Measurements from ENCODE around the gene ISG20. TPM values are rescaled to one million over a fixed set of nuclear protein-coding genes. Genes with fewer than 3 reads are reported as not detected.

Gene ISG20
- total and polyA plus RNA-seq, 2 donors (not counting 1 experiment from before 2014, with no cell fraction given): 190 to 232 TPM

GRCh38 chr15:88688394-88688933 lies 49.6 kb downstream of the ISG20 start:
- Mint-ChIP-seq H3K4me3 (no peak overlapping the region), H3K27me3 (peaks cover 22% of the 10 kb centered on the region), H3K27ac (no peak overlapping the region), H3K4me1 (peaks cover 8% of the 10 kb centered on the region), H3K9me3 (ENCODE audit: insufficient read depth) (peaks cover 9% of the 10 kb centered on the region)
- Histone ChIP-seq H3K27ac (ENCODE audit: low read length in 2 of 2) (no peak overlapping the region), H4K20me1 (ENCODE audit: control insufficient read depth, insufficient read depth, low read length, poor library complexity, severe bottlenecking) (no peaks in the 10 kb centered on the region), H2AFZ (ENCODE audit: insufficient read depth, low read depth, low read length, poor library complexity, severe bottlenecking) (no peak overlapping the region), H3K36me3 (replicated peaks in 1 of 2; ENCODE audit: control extremely low read depth in 1 of 2, control insufficient read depth in 1 of 2, extremely low read depth in 1 of 2, insufficient read depth in 2 of 2, low read length in 1 of 2) (no peaks in the 10 kb centered on the region), H3K9ac (ENCODE audit: low read length) (no peak overlapping the region), H3K27me3 (replicated peaks in 1 of 4; ENCODE audit: control extremely low read depth in 1 of 4, control insufficient read depth in 3 of 4, insufficient read depth in 4 of 4, low read length in 3 of 4) (peaks cover 0 to 13% (median 5%) of the 10 kb centered on the region in 4 experiments), H3K4me1 (ENCODE audit: control insufficient read depth in 2 of 2, insufficient read depth in 2 of 2, low read length in 2 of 2) (peaks cover 2 to 8% of the 10 kb centered on the region in 2 donors), H3K4me3 (ENCODE audit: control extremely low read depth in 1 of 5, extremely low read depth in 1 of 5, insufficient read depth in 1 of 5, low read depth in 2 of 5, low read length in 4 of 5) (no peak overlapping the region), H3K79me2 (ENCODE audit: control insufficient read depth, insufficient read depth, low read length) (no peaks in the 10 kb centered on the region), H3K4me2 (replicated peaks; ENCODE audit: low read depth, low read length, poor library complexity, severe bottlenecking) (no peak overlapping the region), H3K9me3 (ENCODE audit: control extremely low read depth in 1 of 3, control insufficient read depth in 2 of 3, insufficient read depth in 1 of 3, low read length in 2 of 3) (peaks cover 0 to 8% (median 0%) of the 10 kb centered on the region in 3 donors)
- intact Hi-C loops (cut with micrococcal nuclease): no loop called here
- POLR2A ChIA-PET: interaction anchor here (0.6 kb wide), 1 partner anchor 11 kb away, joined by 3 read pairs; no protein-coding TSS in a partner anchor
- no peak for ATAC-seq (ENCODE audit: low read depth)
- no peak for DNase-seq
- WGBS (ENCODE audit: insufficient coverage): 89% methylated on average over 7 of the region's 8 CpGs
- no peak for TF ChIP-seq CTCF (IDR thresholded peaks at IDR 0.05)
- TF ChIP-seq EZH2 (IDR thresholded peaks at IDR 0.05; ENCODE audit: borderline replicate concordance, insufficient read depth, low read depth, low read length, poor library complexity, severe bottlenecking): no peak
- CTCF ChIA-PET: no interaction called here

- ChIA-PET POLR2A (no interaction called here), CTCF (interaction anchor here (1.5 kb wide), 1 partner anchor 11 kb away, joined by 3 read pairs; no protein-coding TSS in a partner anchor)
- no peaks in the 10 kb centered on the region for H4K20me1 ChIP-seq (ENCODE audit: control insufficient read depth, insufficient read depth, low read length, poor library complexity, severe bottlenecking)
- H3K27me3 ChIP-seq (replicated peaks in 1 of 4; ENCODE audit: control extremely low read depth in 1 of 4, control insufficient read depth in 3 of 4, insufficient read depth in 4 of 4, low read length in 3 of 4): peaks cover 0 to 10% (median 5%) of the 10 kb centered on the region in 4 experiments
- H3K27ac ChIP-seq (ENCODE audit: low read length in 2 of 2): no peak overlapping the region
- H2AFZ ChIP-seq (ENCODE audit: insufficient read depth, low read depth, low read length, poor library complexity, severe bottlenecking): no peak overlapping the region
- ATAC-seq (ENCODE audit: low read depth) (no peak), DNase-seq (no peak)
- Mint-ChIP-seq H3K4me3 (no peak overlapping the region), H3K27me3 (peaks cover 30% of the 10 kb centered on the region), H3K27ac (no peak overlapping the region), H3K9me3 (ENCODE audit: insufficient read depth) (peaks cover 9% of the 10 kb centered on the region), H3K4me1 (no peaks in the 10 kb centered on the region)
- H3K9me3 ChIP-seq (ENCODE audit: control extremely low read depth in 1 of 3, control insufficient read depth in 2 of 3, insufficient read depth in 1 of 3, low read length in 2 of 3): peaks cover 0 to 8% (median 0%) of the 10 kb centered on the region in 3 donors
- no peaks in the 10 kb centered on the region for H3K79me2 ChIP-seq (ENCODE audit: control insufficient read depth, insufficient read depth, low read length)
- no peak overlapping the region for H3K4me2 ChIP-seq (replicated peaks; ENCODE audit: low read depth, low read length, poor library complexity, severe bottlenecking)
- H3K9ac ChIP-seq (ENCODE audit: low read length): no peak overlapping the region
- 94% methylated on average over 7 of the region's 7 CpGs for WGBS (ENCODE audit: insufficient coverage)
- no peak overlapping the region for H3K4me3 ChIP-seq (ENCODE audit: control extremely low read depth in 1 of 5, extremely low read depth in 1 of 5, insufficient read depth in 1 of 5, low read depth in 2 of 5, low read length in 4 of 5)
- H3K36me3 ChIP-seq (replicated peaks in 1 of 2; ENCODE audit: control extremely low read depth in 1 of 2, control insufficient read depth in 1 of 2, extremely low read depth in 1 of 2, insufficient read depth in 2 of 2, low read length in 1 of 2): no peaks in the 10 kb centered on the region
- TF ChIP-seq CTCF (IDR thresholded peaks at IDR 0.05) (no peak), EZH2 (IDR thresholded peaks at IDR 0.05; ENCODE audit: borderline replicate concordance, insufficient read depth, low read depth, low read length, poor library complexity, severe bottlenecking) (no peak)
- H3K4me1 ChIP-seq (ENCODE audit: control insufficient read depth in 2 of 2, insufficient read depth in 2 of 2, low read length in 2 of 2): no peaks in the 10 kb centered on the region
- intact Hi-C loops (cut with micrococcal nuclease): no loop called here
These were observed 51.5 kb downstream of the ISG20 start for GRCh38 chr15:88690331-88690730.

Measured in B cell (primary cell).